Measurements from ENCODE around the gene SYVN1. TPM values are rescaled to one million over a fixed set of nuclear protein-coding genes. Genes with fewer than 3 reads are reported as not detected.

SYVN1 gene
- polyA plus RNA-seq, 3 donors, result 3.5 to 81.6 (median 6.4) TPM

GRCh38 chr11:65156926-65157325, 22.6 kb upstream of the SYVN1 start:
- Histone ChIP-seq H3K9me3 (replicated peaks in 1 of 2; ENCODE audit: control insufficient read depth in 1 of 2, insufficient read depth in 1 of 2, low read length in 2 of 2) (no peaks in the 10 kb centered on the region), H2AFZ (ENCODE audit: insufficient read depth, low read depth, low read length, poor library complexity, severe bottlenecking) (peak overlapping the region; percentile 46), H3K27ac (ENCODE audit: low read depth in 1 of 2, low read length in 2 of 2) (peak overlapping the region in 1 of 2 donors; percentile 2), H3K79me2 (ENCODE audit: insufficient read depth, low read length) (no peaks in the 10 kb centered on the region), H3K36me3 (replicated peaks in 1 of 2; ENCODE audit: control insufficient read depth in 1 of 2, insufficient read depth in 2 of 2, low read length in 2 of 2) (no peaks in the 10 kb centered on the region), H4K20me1 (ENCODE audit: insufficient read depth, low read length) (no peaks in the 10 kb centered on the region), H3K4me1 (ENCODE audit: control insufficient read depth in 1 of 2, insufficient read depth in 2 of 2, low read length in 2 of 2) (peaks cover 22 to 27% of the 10 kb centered on the region in 2 donors), H3K4me2 (replicated peaks; ENCODE audit: extremely low read depth, low read length, poor library complexity, severe bottlenecking) (no peak overlapping the region), H3K9ac (ENCODE audit: insufficient read depth, low read length, poor library complexity, severe bottlenecking) (no peak overlapping the region), H3K27me3 (ENCODE audit: control insufficient read depth in 2 of 2, insufficient read depth in 2 of 2, low read length in 2 of 2) (no peaks in the 10 kb centered on the region), H3K4me3 (replicated peaks in 1 of 3; ENCODE audit: low read depth in 2 of 3, low read length in 3 of 3) (no peak overlapping the region)
- intact Hi-C loops (cut with micrococcal nuclease), result no loop called here
- Mint-ChIP-seq H3K27ac (peak overlapping the region in 5 of 7 donors; percentile 16 to 69 (median 22)), H3K27me3 (ENCODE audit: low read depth in 3 of 3) (peaks cover 0 to 1% (median 0%) of the 10 kb centered on the region in 3 donors), H3K9me3 (no peaks in the 10 kb centered on the region), H3K4me1 (peaks cover 29% of the 10 kb centered on the region), H3K4me3 (no peak overlapping the region), H3K36me3 (no peaks in the 10 kb centered on the region)
- WGBS (ENCODE audit: insufficient coverage), result 93% methylated on average over 3 of the region's 3 CpGs
- no peak for TF ChIP-seq CTCF (IDR thresholded peaks at IDR 0.05)
- DNase-seq, result no peak

GRCh38 chr11:65156256-65156655, 21.9 kb upstream of the SYVN1 start:
- no peak overlapping the region for H3K4me3 ChIP-seq (replicated peaks in 1 of 3; ENCODE audit: low read depth in 2 of 3, low read length in 3 of 3)
- no peak for DNase-seq
- H3K36me3 Mint-ChIP-seq, result no peaks in the 10 kb centered on the region
- H3K27me3 ChIP-seq (ENCODE audit: control insufficient read depth in 2 of 2, insufficient read depth in 2 of 2, low read length in 2 of 2), result no peaks in the 10 kb centered on the region
- no peak overlapping the region for H2AFZ ChIP-seq (ENCODE audit: insufficient read depth, low read depth, low read length, poor library complexity, severe bottlenecking)
- H3K27me3 Mint-ChIP-seq (ENCODE audit: low read depth in 3 of 3), result peaks cover 0 to 1% (median 0%) of the 10 kb centered on the region in 3 donors
- peak overlapping the region in 1 of 2 donors; percentile 2 for H3K27ac ChIP-seq (ENCODE audit: low read depth in 1 of 2, low read length in 2 of 2)
- no peak overlapping the region for H3K4me2 ChIP-seq (replicated peaks; ENCODE audit: extremely low read depth, low read length, poor library complexity, severe bottlenecking)
- no peak overlapping the region for H3K9ac ChIP-seq (ENCODE audit: insufficient read depth, low read length, poor library complexity, severe bottlenecking)
- H4K20me1 ChIP-seq (ENCODE audit: insufficient read depth, low read length), result no peaks in the 10 kb centered on the region
- no peaks in the 10 kb centered on the region for H3K36me3 ChIP-seq (replicated peaks in 1 of 2; ENCODE audit: control insufficient read depth in 1 of 2, insufficient read depth in 2 of 2, low read length in 2 of 2)
- intact Hi-C loops (cut with micrococcal nuclease), result no loop called here
- no peaks in the 10 kb centered on the region for H3K9me3 Mint-ChIP-seq
- no peak for TF ChIP-seq CTCF (IDR thresholded peaks at IDR 0.05)
- 100% methylated on average over 3 of the region's 3 CpGs for WGBS (ENCODE audit: insufficient coverage)
- peaks cover 28 to 34% of the 10 kb centered on the region in 2 donors for H3K4me1 ChIP-seq (ENCODE audit: control insufficient read depth in 1 of 2, insufficient read depth in 2 of 2, low read length in 2 of 2)
- peaks cover 35% of the 10 kb centered on the region for H3K4me1 Mint-ChIP-seq
- H3K27ac Mint-ChIP-seq, result peak overlapping the region in 4 of 7 donors; percentile 16 to 82 (median 38)
- H3K4me3 Mint-ChIP-seq, result no peak overlapping the region
- H3K79me2 ChIP-seq (ENCODE audit: insufficient read depth, low read length), result no peaks in the 10 kb centered on the region
- H3K9me3 ChIP-seq (replicated peaks in 1 of 2; ENCODE audit: control insufficient read depth in 1 of 2, insufficient read depth in 1 of 2, low read length in 2 of 2), result no peaks in the 10 kb centered on the region
